ENCODE measurements around the gene C4BPB.
"Not testable (repeated sequence)": the region's sequence is repeated elsewhere in the genome, so short reads cannot be mapped to it uniquely, and the experiment has no call there.

Gene C4BPB, protein sequence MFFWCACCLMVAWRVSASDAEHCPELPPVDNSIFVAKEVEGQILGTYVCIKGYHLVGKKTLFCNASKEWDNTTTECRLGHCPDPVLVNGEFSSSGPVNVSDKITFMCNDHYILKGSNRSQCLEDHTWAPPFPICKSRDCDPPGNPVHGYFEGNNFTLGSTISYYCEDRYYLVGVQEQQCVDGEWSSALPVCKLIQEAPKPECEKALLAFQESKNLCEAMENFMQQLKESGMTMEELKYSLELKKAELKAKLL

DNA sequence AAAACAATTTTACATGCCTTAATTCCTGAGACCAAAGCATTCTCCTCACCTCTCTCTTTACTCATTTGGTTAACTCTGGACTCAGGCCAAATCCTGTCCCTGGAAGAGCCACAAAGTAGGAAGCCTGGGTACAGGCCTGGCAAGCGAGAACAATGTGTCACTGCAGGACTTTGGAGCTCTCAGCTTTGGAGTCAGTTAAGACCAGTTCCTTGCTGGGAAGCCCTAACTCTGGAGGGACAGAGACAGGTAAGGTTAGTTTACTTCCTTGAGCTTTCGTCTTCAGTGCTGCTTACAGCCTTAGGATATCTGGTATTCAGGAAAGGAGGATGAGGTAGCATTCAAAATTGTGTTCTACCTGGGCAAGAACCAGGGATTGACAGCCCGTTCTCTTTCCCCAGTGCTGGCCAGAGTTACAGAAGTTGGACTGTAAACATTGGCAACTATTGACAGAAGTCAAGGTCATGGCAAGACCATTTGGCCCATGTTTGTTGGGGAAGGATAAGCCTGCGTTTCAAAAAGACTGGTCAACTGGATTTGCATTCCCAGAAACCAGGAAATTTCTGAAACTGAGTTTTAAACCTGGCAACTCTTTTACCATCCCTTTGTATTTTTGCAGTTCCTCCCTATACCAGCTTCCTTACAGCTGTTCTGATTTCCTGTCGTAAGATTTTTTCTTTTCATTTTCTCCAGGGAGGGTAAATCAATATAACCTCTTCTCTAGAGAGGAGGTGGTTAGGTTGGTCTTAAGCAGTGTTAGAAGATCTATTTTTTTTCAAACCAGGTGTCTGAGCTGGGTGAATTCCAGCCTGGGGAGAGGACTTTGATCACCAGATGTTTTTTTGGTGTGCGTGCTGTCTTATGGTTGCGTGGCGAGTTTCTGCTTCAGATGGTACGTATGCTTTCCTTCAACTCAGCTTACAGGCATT lies at the start of gene C4BPB:
Gene C4BPB (plus strand): TSS at position 160 of the 926 bp plus-strand sequence. CDS start 672 bp downstream, at position 832.
- TF ChIP-seq, protein P1, sequence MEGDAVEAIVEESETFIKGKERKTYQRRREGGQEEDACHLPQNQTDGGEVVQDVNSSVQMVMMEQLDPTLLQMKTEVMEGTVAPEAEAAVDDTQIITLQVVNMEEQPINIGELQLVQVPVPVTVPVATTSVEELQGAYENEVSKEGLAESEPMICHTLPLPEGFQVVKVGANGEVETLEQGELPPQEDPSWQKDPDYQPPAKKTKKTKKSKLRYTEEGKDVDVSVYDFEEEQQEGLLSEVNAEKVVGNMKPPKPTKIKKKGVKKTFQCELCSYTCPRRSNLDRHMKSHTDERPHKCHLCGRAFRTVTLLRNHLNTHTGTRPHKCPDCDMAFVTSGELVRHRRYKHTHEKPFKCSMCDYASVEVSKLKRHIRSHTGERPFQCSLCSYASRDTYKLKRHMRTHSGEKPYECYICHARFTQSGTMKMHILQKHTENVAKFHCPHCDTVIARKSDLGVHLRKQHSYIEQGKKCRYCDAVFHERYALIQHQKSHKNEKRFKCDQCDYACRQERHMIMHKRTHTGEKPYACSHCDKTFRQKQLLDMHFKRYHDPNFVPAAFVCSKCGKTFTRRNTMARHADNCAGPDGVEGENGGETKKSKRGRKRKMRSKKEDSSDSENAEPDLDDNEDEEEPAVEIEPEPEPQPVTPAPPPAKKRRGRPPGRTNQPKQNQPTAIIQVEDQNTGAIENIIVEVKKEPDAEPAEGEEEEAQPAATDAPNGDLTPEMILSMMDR (IDR thresholded peaks at IDR 0.05; ENCODE audit: low read depth, low read length, missing control alignments), result no peak
- in situ Hi-C loops (cut with HindIII; ENCODE audit: low sequenced_read_pairs), result no loop called here
- DNase-seq (ENCODE audit: low read depth), result no peak
- no peak within 1 kb of the TSS for H3K4me3 ChIP-seq (ENCODE audit: low read depth, low read length)

DNA sequence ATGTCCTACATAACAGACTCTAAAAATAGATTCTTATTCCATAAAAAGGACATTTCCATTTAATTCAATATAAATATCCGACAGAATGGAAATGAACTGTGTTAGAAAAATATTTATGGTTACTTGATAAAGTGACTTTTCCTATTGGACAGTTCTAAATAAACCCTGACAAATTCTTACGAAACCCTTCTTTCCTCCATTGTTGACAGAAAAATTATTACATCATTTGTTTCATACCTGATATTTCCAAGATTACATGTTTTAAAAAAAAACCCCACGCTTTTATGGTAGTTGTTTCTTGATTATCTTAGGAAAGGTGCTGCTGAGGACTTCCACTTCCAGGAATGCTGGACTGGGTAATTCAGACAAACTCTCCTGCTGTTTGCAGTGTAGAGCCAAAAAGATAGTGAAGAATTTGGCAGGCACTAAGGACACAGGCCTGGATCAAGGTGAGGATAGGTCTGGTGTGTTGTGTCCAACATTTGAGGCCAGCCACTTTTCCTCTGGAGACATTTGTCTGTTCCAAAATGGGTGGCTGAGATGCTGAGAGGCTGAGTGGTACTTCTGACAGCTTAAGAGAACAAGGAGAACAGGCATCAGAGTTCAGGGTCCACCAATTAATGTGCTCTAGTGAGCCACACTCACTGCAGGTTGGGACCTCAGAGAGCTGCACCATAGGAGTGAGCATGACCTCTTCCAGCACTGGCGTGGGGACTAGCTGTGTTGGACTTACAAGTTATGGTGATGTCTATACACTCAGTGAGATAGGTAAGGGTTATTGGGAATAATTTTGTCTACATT lies 49.1 kb upstream of the C4BPB start:
- TF ChIP-seq, protein P1 (IDR thresholded peaks at IDR 0.05; ENCODE audit: low read depth, low read length, missing control alignments), result no peak
- no peak overlapping the region for H3K4me3 ChIP-seq (ENCODE audit: low read depth, low read length)
- no peak for DNase-seq (ENCODE audit: low read depth)
- in situ Hi-C loops (cut with HindIII; ENCODE audit: low sequenced_read_pairs), result no loop called here

DNA sequence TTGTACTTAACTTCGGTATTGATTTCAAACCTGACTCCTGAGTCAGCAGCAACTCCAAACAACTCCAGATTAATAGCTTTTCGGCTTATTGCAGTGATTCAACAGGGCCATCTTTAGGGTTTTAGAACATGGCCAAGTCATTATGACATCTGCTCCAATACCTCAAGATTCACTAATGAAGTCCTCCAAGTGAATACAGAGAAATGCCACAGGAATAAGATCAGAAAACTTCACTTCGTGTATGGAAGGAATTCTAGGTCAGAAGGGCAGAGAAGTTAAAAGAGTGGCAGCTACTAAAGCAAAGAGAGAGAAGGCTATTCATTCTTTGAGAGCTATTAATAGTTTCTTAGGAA lies 48.5 kb upstream of the C4BPB start:
- no peak for DNase-seq (ENCODE audit: low read depth)
- H3K4me3 ChIP-seq (ENCODE audit: low read depth, low read length), result no peak overlapping the region
- in situ Hi-C loops (cut with HindIII; ENCODE audit: low sequenced_read_pairs), result no loop called here
- TF ChIP-seq, protein P1 (IDR thresholded peaks at IDR 0.05; ENCODE audit: low read depth, low read length, missing control alignments), result no peak

DNA sequence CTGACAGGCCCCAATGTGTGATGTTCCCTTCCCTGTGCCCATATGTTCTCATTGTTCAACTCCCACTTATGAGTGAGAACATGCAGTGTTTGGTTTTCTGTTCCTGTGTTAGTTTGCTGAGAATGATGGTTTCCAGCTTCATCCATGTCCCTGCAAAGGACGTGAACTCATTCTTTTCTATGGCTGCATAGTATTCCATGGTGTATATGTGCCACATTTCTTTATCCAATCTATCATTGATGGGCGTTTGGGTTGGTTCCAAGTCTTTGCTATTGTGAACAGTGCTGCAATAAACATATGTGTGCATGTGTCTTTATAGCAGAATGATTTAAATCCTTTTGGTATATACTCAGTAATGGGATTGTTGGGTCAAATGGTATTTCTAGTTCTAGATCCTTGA lies 47.3 kb upstream of the C4BPB start:
- H3K4me3 ChIP-seq (ENCODE audit: low read depth, low read length); in situ Hi-C loops (cut with HindIII; ENCODE audit: low sequenced_read_pairs); DNase-seq (ENCODE audit: low read depth): not testable (repeated sequence)

DNA sequence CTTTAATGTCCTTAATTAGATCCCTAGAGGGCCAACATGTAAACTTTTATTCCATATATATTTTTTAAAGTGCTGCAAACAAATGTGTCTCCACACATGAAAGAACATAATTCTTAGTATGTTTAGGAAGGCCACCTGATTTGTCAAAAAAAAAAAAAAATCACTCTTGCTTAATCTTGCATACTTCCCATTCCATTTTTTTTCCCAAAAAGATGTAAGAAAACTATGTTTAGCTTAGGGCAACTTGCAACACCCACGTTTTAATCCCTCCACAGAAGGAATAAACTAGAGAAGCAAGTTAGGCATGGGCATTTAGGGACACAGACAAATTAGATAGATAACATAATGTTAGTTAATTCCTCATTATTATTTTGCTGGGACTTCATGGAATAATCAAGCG lies 43.2 kb upstream of the C4BPB start:
- H3K4me3 ChIP-seq (ENCODE audit: low read depth, low read length), result no peak overlapping the region
- in situ Hi-C loops (cut with HindIII; ENCODE audit: low sequenced_read_pairs), result no loop called here
- no peak for DNase-seq (ENCODE audit: low read depth)
- TF ChIP-seq, protein P1 (IDR thresholded peaks at IDR 0.05; ENCODE audit: low read depth, low read length, missing control alignments), result no peak

DNA sequence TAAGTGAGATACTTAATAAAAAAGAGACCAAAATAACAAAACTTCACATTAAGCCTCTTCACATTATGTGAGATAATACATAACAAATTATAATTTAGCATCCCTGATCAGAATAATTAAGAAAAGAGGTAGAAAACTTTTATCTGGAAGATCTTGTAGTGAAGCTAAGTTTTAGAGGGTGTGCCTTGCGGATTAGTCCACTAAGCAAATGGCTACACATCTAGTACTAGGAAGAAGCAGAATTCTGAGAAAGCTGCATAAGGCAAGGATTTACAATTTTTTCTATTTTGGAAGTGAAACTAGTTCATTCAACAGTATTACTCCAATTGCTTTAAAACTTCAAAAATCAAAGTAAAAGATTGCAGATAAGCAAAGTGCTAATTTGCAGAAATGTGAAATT lies 41.2 kb upstream of the C4BPB start:
- in situ Hi-C loops (cut with HindIII; ENCODE audit: low sequenced_read_pairs), result no loop called here
- DNase-seq (ENCODE audit: low read depth), result no peak
- TF ChIP-seq, protein P1 (IDR thresholded peaks at IDR 0.05; ENCODE audit: low read depth, low read length, missing control alignments), result no peak
- H3K4me3 ChIP-seq (ENCODE audit: low read depth, low read length), result no peak overlapping the region

Measured in astrocyte of the cerebellum (primary cell).